Measurements from ENCODE around the gene HEXIM2. TPM values are rescaled to one million over a fixed set of nuclear protein-coding genes. Genes with fewer than 3 reads are reported as not detected.

Gene HEXIM2
- total RNA-seq, 1 experiment from 2014 or later, result 22.4 TPM

GRCh38 chr17:45129940-45130680 lies 31.6 kb upstream of the HEXIM2 start:
- intact Hi-C loops (cut with micrococcal nuclease; ENCODE audit: unreplicated experiment), result loop anchor here (5.0 to 10.0 kb wide), 4 partner anchors 83 to 233 kb away; partner anchors contain the start of genes EFTUD2 and MAP3K14
- H3K27ac ChIP-seq, result peak overlapping the region; percentile 61
- no TSS peak for BruUV-seq (replicated peaks)
- no peak for TF ChIP-seq EZH2 (IDR thresholded peaks at IDR 0.05; ENCODE audit: low read depth)
- TF ChIP-seq CTCF (conservative IDR thresholded peaks at IDR 0.05), result no peak
- H3K79me2 ChIP-seq (ENCODE audit: low read depth), result peaks cover 34% of the 10 kb centered on the region; the same call in 1 of the 2 replicates
- H3K4me3 ChIP-seq, result no peak overlapping the region
- no peak overlapping the region for H2AFZ ChIP-seq
- peaks cover 55% of the 10 kb centered on the region for H3K4me1 ChIP-seq (replicated peaks; ENCODE audit: insufficient read depth)
- H3K36me3 ChIP-seq (ENCODE audit: low read depth), result no peaks in the 10 kb centered on the region
- ChIA-PET CTCF (interaction anchor here (0.5 to 1.5 kb wide), 2 partner anchors 31 to 262 kb away, joined by 4 to 7 read pairs; no protein-coding TSS in a partner anchor), POLR2A (ENCODE audit: unreplicated experiment) (interaction anchor here (0.7 to 0.9 kb wide), 2 partner anchors 187 to 228 kb away, joined by 3 read pairs; partner anchors contain the start of gene MAP3K14)
- H3F3A ChIP-seq (ENCODE audit: insufficient read depth, low read depth), result peaks cover 53% of the 10 kb centered on the region
- peak; percentile 92 to 95 for DNase-seq
- no peaks in the 10 kb centered on the region for H4K20me1 ChIP-seq (ENCODE audit: insufficient read depth)
- no peaks in the 10 kb centered on the region for H3K9me3 ChIP-seq (ENCODE audit: insufficient read depth, low read depth)
- H3K27me3 ChIP-seq (ENCODE audit: insufficient read depth, low read depth), result no peaks in the 10 kb centered on the region
- peak overlapping the region; percentile 100 for H3K4me2 ChIP-seq
- H3K9me2 ChIP-seq (ENCODE audit: insufficient read depth), result no peaks in the 10 kb centered on the region

GRCh38 chr17:45130681-45131615 lies 30.7 kb upstream of the HEXIM2 start:
- no peak for DNase-seq
- Histone ChIP-seq H3K4me2 (peak overlapping the region; percentile 100), H3K27me3 (ENCODE audit: insufficient read depth, low read depth) (no peaks in the 10 kb centered on the region), H2AFZ (no peak overlapping the region), H3K4me3 (peak overlapping the region; percentile 96; the same call in 1 of the 2 replicates), H3K27ac (peak overlapping the region; percentile 61), H3K9me3 (ENCODE audit: insufficient read depth, low read depth) (no peaks in the 10 kb centered on the region), H3F3A (ENCODE audit: insufficient read depth, low read depth) (peaks cover 46% of the 10 kb centered on the region), H3K9me2 (ENCODE audit: insufficient read depth) (no peaks in the 10 kb centered on the region), H4K20me1 (ENCODE audit: insufficient read depth) (no peaks in the 10 kb centered on the region), H3K36me3 (ENCODE audit: low read depth) (no peaks in the 10 kb centered on the region), H3K4me1 (replicated peaks; ENCODE audit: insufficient read depth) (peaks cover 51% of the 10 kb centered on the region), H3K79me2 (ENCODE audit: low read depth) (peaks cover 32% of the 10 kb centered on the region; the same call in 1 of the 2 replicates)
- CTCF ChIA-PET, result interaction anchor here (0.5 to 1.5 kb wide), 2 partner anchors 32 to 261 kb away, joined by 4 to 7 read pairs; no protein-coding TSS in a partner anchor
- intact Hi-C loops (cut with micrococcal nuclease; ENCODE audit: unreplicated experiment), result loop anchor here (5.0 to 10.0 kb wide), 4 partner anchors 84 to 234 kb away; partner anchors contain the start of genes EFTUD2 and MAP3K14
- POLR2A ChIA-PET (ENCODE audit: unreplicated experiment), result interaction anchor here (0.9 kb wide), 1 partner anchor 186 kb away, joined by 3 read pairs; the partner anchor contains the start of gene MAP3K14
- TSS peak; percentile 40 for BruUV-seq (replicated peaks)
- TF ChIP-seq CTCF (conservative IDR thresholded peaks at IDR 0.05) (no peak), EZH2 (IDR thresholded peaks at IDR 0.05; ENCODE audit: low read depth) (no peak)

Measured in PC-9 (cell line).